ENCODE measurements around the gene PLAU.
"Not testable (repeated sequence)": the region's sequence is repeated elsewhere in the genome, so short reads cannot be mapped to it uniquely, and the experiment has no call there.

PLAU gene

GRCh38 chr10:73876971-73877370, 34.0 kb upstream of the PLAU start:
- DNase-seq (ENCODE audit: low spot score), result no peak

- no peak for DNase-seq (ENCODE audit: low spot score)
These were observed 33.3 kb upstream of the PLAU start for GRCh38 chr10:73877533-73878160.

- no peak for DNase-seq (ENCODE audit: low spot score)
These were observed 32.6 kb upstream of the PLAU start for GRCh38 chr10:73878365-73878764.

- peak; percentile 61 for DNase-seq (ENCODE audit: low spot score)
These were observed 31.4 kb upstream of the PLAU start for GRCh38 chr10:73879296-73880173.

- DNase-seq (ENCODE audit: low spot score), result no peak
These were observed 29.6 kb upstream of the PLAU start for GRCh38 chr10:73881221-73881919.

GRCh38 chr10:73884017-73884416, 26.9 kb upstream of the PLAU start:
- no peak for DNase-seq (ENCODE audit: low spot score)

- peak; percentile 50 for DNase-seq (ENCODE audit: low spot score)
These were observed 24.8 kb upstream of the PLAU start for GRCh38 chr10:73886085-73886529.

- no peak for DNase-seq (ENCODE audit: low spot score)
These were observed 24.2 kb upstream of the PLAU start for GRCh38 chr10:73886661-73887293.

- DNase-seq (ENCODE audit: low spot score), result peak; percentile 64
These were observed 23.5 kb upstream of the PLAU start for GRCh38 chr10:73887294-73888039.

- no peak for DNase-seq (ENCODE audit: low spot score)
These were observed 22.4 kb upstream of the PLAU start for GRCh38 chr10:73888514-73888913.

GRCh38 chr10:73889014-73889413, 21.9 kb upstream of the PLAU start:
- no peak for DNase-seq (ENCODE audit: low spot score)

- not testable (repeated sequence) for DNase-seq (ENCODE audit: low spot score)
These were observed 21.5 kb upstream of the PLAU start for GRCh38 chr10:73889416-73889815.

- no peak for DNase-seq (ENCODE audit: low spot score)
These were observed 20.7 kb upstream of the PLAU start for GRCh38 chr10:73890261-73890660.

- not testable (repeated sequence) for DNase-seq (ENCODE audit: low spot score)
These were observed 20.1 kb upstream of the PLAU start for GRCh38 chr10:73890830-73891229.

GRCh38 chr10:73891540-73891939, 19.4 kb upstream of the PLAU start:
- DNase-seq (ENCODE audit: low spot score), result no peak

- no peak for DNase-seq (ENCODE audit: low spot score)
These were observed 18.5 kb upstream of the PLAU start for GRCh38 chr10:73892310-73893030.

- no peak for DNase-seq (ENCODE audit: low spot score)
These were observed 17.5 kb upstream of the PLAU start for GRCh38 chr10:73893426-73893825.

GRCh38 chr10:73894245-73894971, 16.5 kb upstream of the PLAU start:
- no peak for DNase-seq (ENCODE audit: low spot score)

GRCh38 chr10:73895381-73895780, 15.6 kb upstream of the PLAU start:
- DNase-seq (ENCODE audit: low spot score), result not testable (repeated sequence)

- no peak for DNase-seq (ENCODE audit: low spot score)
These were observed 13.2 kb upstream of the PLAU start for GRCh38 chr10:73897693-73898092.
